Activated naive CD8-positive, alpha-beta T cell treated with anti-CD3 and anti-CD28 coated beads, Interleukin-2, amount 50 U/mL, for 16 hours (primary cell): Measurements from ENCODE around the gene MLKL.

Source experiments
- DNase-seq: peaks from one replicate; pipeline ENCODE4 v3.0.0-alpha.2; 2020; ENCODE audit warnings: low read depth, low spot score

MLKL gene

GRCh38 chr16:74651841-74652240 is 48.8 kb downstream of the MLKL start:
- DNase-seq = no peak

- no peak for DNase-seq
These were observed 49.6 kb downstream of the MLKL start for GRCh38 chr16:74650966-74651567.

- no peak for DNase-seq
These were observed 50.7 kb downstream of the MLKL start for GRCh38 chr16:74649839-74650504.

DNA sequence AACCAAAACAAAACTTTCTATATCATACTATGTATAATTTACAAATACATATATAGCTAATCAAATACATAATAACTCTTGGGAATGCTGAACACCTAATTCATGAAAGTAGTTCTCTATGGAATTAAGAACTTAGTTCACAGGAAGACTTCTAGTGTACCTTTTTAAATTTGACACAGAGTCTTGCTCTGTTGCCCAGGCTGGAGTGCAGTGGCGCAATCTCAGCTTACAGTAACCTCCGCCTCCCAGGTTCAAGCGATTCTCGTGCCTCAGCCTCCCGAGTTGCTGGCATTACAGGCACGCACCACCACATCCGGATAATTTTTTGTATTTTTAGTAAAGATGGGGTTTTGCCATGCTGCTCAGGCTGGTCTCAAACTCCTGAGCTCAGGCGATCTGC is 58.7 kb downstream of the MLKL start:
- DNase-seq = no peak

- no peak for DNase-seq
These were observed 62.8 kb downstream of the MLKL start for GRCh38 chr16:74637742-74638453.

DNA sequence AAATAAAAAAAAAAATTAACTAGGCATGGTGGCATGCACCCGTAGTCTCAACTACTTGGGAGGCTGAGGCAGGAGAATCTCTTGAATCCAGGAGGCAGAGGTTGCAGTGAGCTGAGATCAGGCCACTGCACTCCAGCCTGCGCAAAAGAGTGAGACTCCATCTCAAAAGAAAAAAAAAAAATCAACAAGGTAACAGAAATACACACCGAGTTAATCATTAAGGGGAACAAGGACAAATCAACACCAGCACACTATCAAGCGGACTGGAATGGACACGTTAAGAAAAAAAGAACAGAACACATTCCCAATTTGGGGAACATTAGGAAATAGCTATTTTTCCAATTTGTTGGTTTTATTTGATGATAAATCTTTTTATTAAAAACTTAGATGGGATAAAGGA is 65.4 kb downstream of the MLKL start:
- DNase-seq = no peak

- no peak for DNase-seq
These were observed 67.0 kb downstream of the MLKL start for GRCh38 chr16:74633686-74634085.

- DNase-seq = no peak
These were observed 73.0 kb downstream of the MLKL start for GRCh38 chr16:74627506-74628220.

- DNase-seq = no peak
These were observed 73.8 kb downstream of the MLKL start for GRCh38 chr16:74626741-74627416.

GRCh38 chr16:74625500-74626350 is 74.9 kb downstream of the MLKL start:
- DNase-seq = no peak

GRCh38 chr16:74623839-74624235 is 76.8 kb downstream of the MLKL start:
- DNase-seq = no peak

DNA sequence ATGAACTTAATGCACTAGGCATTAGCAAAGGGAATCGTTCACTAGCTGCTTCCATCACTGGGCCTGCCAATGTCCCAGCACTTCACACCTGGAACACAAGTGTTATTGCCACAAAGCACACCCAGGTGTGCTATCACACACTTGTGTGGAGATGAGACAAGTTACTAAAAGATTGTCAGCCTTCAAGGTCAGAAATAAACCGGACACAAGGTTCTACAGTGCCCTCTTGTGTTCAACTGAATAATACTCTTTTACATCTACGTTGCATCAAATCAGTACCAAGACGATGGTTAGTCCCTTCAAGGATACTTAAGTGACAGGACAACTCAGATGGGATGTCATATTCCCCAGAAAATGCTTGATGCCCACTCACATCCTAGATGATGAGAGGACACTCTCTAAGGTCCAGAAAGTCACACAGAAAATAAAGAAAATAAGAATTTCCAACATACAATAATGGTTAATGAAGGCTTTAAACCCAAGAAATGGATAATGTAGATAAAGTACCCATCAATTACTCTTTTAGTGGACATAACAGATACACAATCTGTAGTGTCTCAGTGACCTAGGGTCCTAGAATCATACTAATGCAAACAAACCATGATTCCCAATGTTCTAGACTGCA is 77.3 kb downstream of the MLKL start:
- DNase-seq = no peak

DNA sequence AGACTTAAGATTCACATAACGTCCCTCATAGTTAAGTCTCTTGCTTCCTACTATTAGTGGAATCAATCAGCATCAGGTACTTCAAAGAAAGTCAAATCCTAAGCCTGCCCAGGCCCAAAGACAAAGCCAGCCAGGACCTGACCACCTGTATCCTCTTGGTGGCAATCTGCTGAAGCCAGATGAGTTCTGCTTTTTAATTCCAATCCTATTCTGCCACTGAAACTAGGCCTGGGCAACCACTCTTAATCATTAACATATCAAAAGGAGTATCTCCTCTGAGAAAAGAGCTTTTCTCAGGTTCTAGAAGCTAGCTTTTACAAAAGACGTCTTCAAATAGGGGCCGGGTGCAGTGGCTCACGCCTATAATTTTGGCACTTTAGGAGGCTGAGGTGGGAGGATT is 78.7 kb downstream of the MLKL start:
- DNase-seq = no peak
